Gastrocnemius medialis (tissue), 4 donors: ENCODE results near the gene FAM168A. TPM values are rescaled to one million over a fixed set of nuclear protein-coding genes. Genes with fewer than 3 reads are reported as not detected.

Source experiments
- ATAC-seq, 2 donors: fragments of 150-250 bp; one replicate each; pipeline ENCODE4 v1.9.1; 2016
- DNase-seq, 2 donors: peaks; one replicate each; pipeline ENCODE4 v3.0.0-alpha.2; 2019
- H3K27ac ChIP-seq, 4 donors: fragments of 200-600 bp; sonication (generic); 1 replicate in 1 of 4; 2 replicates in 3 of 4; pipeline ENCODE4 v1.5.1; 2016 to 2018; ENCODE audit warnings: mild to moderate bottlenecking in 2 of 4, moderate library complexity in 1 of 4
- H3K27me3 ChIP-seq, 3 donors: fragments of 200-600 bp; sonication (generic) in 2 of 3; 1 replicate in 1 of 3; 2 replicates in 2 of 3; pipeline versions ENCODE4 v1.5.1 to v1.6.0; 2016 to 2019; ENCODE audit warnings: mild to moderate bottlenecking in 1 of 3, moderate library complexity in 1 of 3
- H3K36me3 ChIP-seq, 2 donors: fragments of 200-600 bp; sonication (generic) in 1 of 2; one replicate each; pipeline ENCODE4 v1.5.1; 2017 to 2018
- H3K4me1 ChIP-seq, 2 donors: fragments of 200-600 bp; sonication (generic) in 1 of 2; one replicate each; pipeline ENCODE4 v1.5.1; 2016 to 2017; ENCODE audit warnings: mild to moderate bottlenecking in 2 of 2
- H3K4me3 ChIP-seq, 4 donors: fragments of 200-600 bp; sonication (generic) in 3 of 4; 1 replicate in 1 of 4; 2 replicates in 3 of 4; pipeline ENCODE4 v1.5.1; 2016 to 2019; ENCODE audit warnings: mild to moderate bottlenecking in 2 of 4
- H3K9me3 ChIP-seq, 3 donors: fragments of 200-600 bp; sonication (generic) in 2 of 3; 1 replicate in 1 of 3; 2 replicates in 2 of 3; pipeline ENCODE4 v1.5.1; 2016 to 2019
- CTCF ChIP-seq, 5 experiments: fragments of 450-650 bp in 3 of 5; fragments of 200-600 bp in 2 of 5; sonication (generic) in 2 of 5; IDR thresholded peaks in 4 of 5; conservative IDR thresholded peaks in 1 of 5; 1 replicate in 4 of 5; 2 replicates in 1 of 5; pipeline ENCODE4 v1.5.1; 2016 to 2019; ENCODE audit warnings: antibody characterized with exemption in 5 of 5, mild to moderate bottlenecking in 3 of 5, moderate library complexity in 3 of 5
- POLR2A ChIP-seq, 2 donors: fragments of 450-650 bp; IDR thresholded peaks; one replicate each; pipeline ENCODE4 v1.6.1; 2017; ENCODE audit warnings: antibody characterized with exemption in 2 of 2, mild to moderate bottlenecking in 2 of 2, moderate library complexity in 2 of 2
- in situ Hi-C, 4 donors: fragments of 200-750 bp; cut with MboI; loops; one replicate each; pipeline versions ENCODE4 v1.15.0 to v1.8.0; 2017; ENCODE audit warnings: low sequenced_read_pairs in 4 of 4
- intact Hi-C: fragments of 100-400 bp; cut with DNase I; formaldehyde crosslinking; loops from one replicate; pipeline ENCODE4 v1.15.1; 2023; ENCODE audit warnings: low total_unique reads
- total RNA-seq, 4 donors: library from RNA; depleted of rRNA; stranded (reverse); fragments of >200 nt; gene quantifications; one replicate each; pipeline versions ENCODE4 v1.1.0 to v1.2.3, GENCODE V29; 2016

FAM168A gene
- total RNA-seq, 4 donors from 2014 or later: 15.9 to 29.3 (median 21.4) TPM

- H3K27me3 ChIP-seq: no peaks in the 10 kb centered on the region
- in situ Hi-C loops: loop anchor here in 3 of 4 donors (10.0 kb wide), 1 partner anchor 251 kb away; no protein-coding TSS in a partner anchor
- DNase-seq (no peak), ATAC-seq (peak in 1 of 2 donors; percentile 5)
- peaks cover 0 to 7% of the 10 kb centered on the region in 2 donors for H3K36me3 ChIP-seq
- H3K27ac ChIP-seq: peak overlapping the region; percentile 3 to 43 (median 14)
- intact Hi-C loops: loop anchor here (5.0 kb wide), 1 partner anchor 259 kb away; no protein-coding TSS in a partner anchor
- TF ChIP-seq CTCF (IDR thresholded peaks at IDR 0.05 in 4 of 5, conservative IDR thresholded peaks at IDR 0.05 in 1 of 5) (no peak), POLR2A (IDR thresholded peaks at IDR 0.05) (no peak)
- H3K4me3 ChIP-seq: no peak overlapping the region
- H3K9me3 ChIP-seq: no peaks in the 10 kb centered on the region
- H3K4me1 ChIP-seq: peaks cover 4 to 9% of the 10 kb centered on the region in 2 donors
Measured at GRCh38 chr11:73403541-73403940, 194.4 kb downstream of the FAM168A start.

- intact Hi-C loops: loop anchor here (5.0 kb wide), 1 partner anchor 259 kb away; no protein-coding TSS in a partner anchor
- TF ChIP-seq POLR2A (IDR thresholded peaks at IDR 0.05): no peak
- no peak for TF ChIP-seq CTCF (IDR thresholded peaks at IDR 0.05 in 4 of 5, conservative IDR thresholded peaks at IDR 0.05 in 1 of 5)
- Histone ChIP-seq H3K27me3 (no peaks in the 10 kb centered on the region), H3K9me3 (no peaks in the 10 kb centered on the region), H3K27ac (peak overlapping the region in 1 of 4 donors; percentile 8), H3K4me3 (no peak overlapping the region), H3K36me3 (peaks cover 0 to under 1% of the 10 kb centered on the region in 2 donors), H3K4me1 (peaks cover 4 to 10% of the 10 kb centered on the region in 2 donors)
- DNase-seq (no peak), ATAC-seq (no peak)
- in situ Hi-C loops: loop anchor here in 3 of 4 donors (10.0 kb wide), 1 partner anchor 252 kb away; no protein-coding TSS in a partner anchor
Measured at GRCh38 chr11:73402834-73403185, 195.1 kb downstream of the FAM168A start.

- in situ Hi-C loops: loop anchor here in 3 of 4 donors (10.0 kb wide), 1 partner anchor 253 kb away; no protein-coding TSS in a partner anchor
- Histone ChIP-seq H3K4me1 (peaks cover 8 to 16% of the 10 kb centered on the region in 2 donors), H3K27ac (no peak overlapping the region), H3K27me3 (no peaks in the 10 kb centered on the region), H3K9me3 (no peaks in the 10 kb centered on the region), H3K36me3 (no peaks in the 10 kb centered on the region), H3K4me3 (no peak overlapping the region)
- TF ChIP-seq POLR2A (IDR thresholded peaks at IDR 0.05) (no peak), CTCF (IDR thresholded peaks at IDR 0.05 in 4 of 5, conservative IDR thresholded peaks at IDR 0.05 in 1 of 5) (no peak)
- intact Hi-C loops: loop anchor here (5.0 kb wide), 1 partner anchor 260 kb away; no protein-coding TSS in a partner anchor
- no peak for ATAC-seq
- DNase-seq: no peak
Measured at GRCh38 chr11:73401924-73402833, 195.7 kb downstream of the FAM168A start.

- in situ Hi-C loops: loop anchor here in 3 of 4 donors (10.0 kb wide), 1 partner anchor 253 kb away; no protein-coding TSS in a partner anchor
- Histone ChIP-seq H3K36me3 (no peaks in the 10 kb centered on the region), H3K27me3 (no peaks in the 10 kb centered on the region), H3K4me1 (peaks cover 16 to 24% of the 10 kb centered on the region in 2 donors), H3K27ac (peak overlapping the region in 1 of 4 donors; percentile 22), H3K9me3 (no peaks in the 10 kb centered on the region), H3K4me3 (no peak overlapping the region)
- no peak for ATAC-seq
- intact Hi-C loops: loop anchor here (5.0 kb wide), 1 partner anchor 261 kb away; no protein-coding TSS in a partner anchor
- DNase-seq: no peak
- TF ChIP-seq POLR2A (IDR thresholded peaks at IDR 0.05): no peak
- no peak for TF ChIP-seq CTCF (IDR thresholded peaks at IDR 0.05 in 4 of 5, conservative IDR thresholded peaks at IDR 0.05 in 1 of 5)
Measured at GRCh38 chr11:73401217-73401923, 196.5 kb downstream of the FAM168A start.
